GM21390 (cell line): ENCODE data around the gene CRACR2A.

Experiments
- ATAC-seq: cut with Tn5 transposase; IDR thresholded peaks from one replicate; pipeline ENCODE4 v1.9.1; 2021; ENCODE audit not compliant: unreplicated experiment

The CRACR2A gene

GRCh38 chr12:3752741-3753486 is at the start of gene CRACR2A:
CRACR2A (minus strand) TSS chr12:3753109; CDS start chr12:3696999, 56,110 bp downstream.
- ATAC-seq: peak; percentile 87

GRCh38 chr12:3797531-3798048 is 44.7 kb upstream of the CRACR2A start:
- ATAC-seq: no peak

GRCh38 chr12:3795492-3796133 is 42.7 kb upstream of the CRACR2A start:
- ATAC-seq: no peak

GRCh38 chr12:3795066-3795465 is 42.2 kb upstream of the CRACR2A start:
- ATAC-seq: no peak

- no peak for ATAC-seq
These were observed 39.8 kb upstream of the CRACR2A start for GRCh38 chr12:3792623-3793288.

- ATAC-seq: no peak
These were observed 38.5 kb upstream of the CRACR2A start for GRCh38 chr12:3791256-3791874.

GRCh38 chr12:3790642-3791041 is 37.7 kb upstream of the CRACR2A start:
- ATAC-seq: no peak

GRCh38 chr12:3789838-3790237 is 36.9 kb upstream of the CRACR2A start:
- ATAC-seq: no peak

GRCh38 chr12:3777206-3777809 is 24.4 kb upstream of the CRACR2A start:
- no peak for ATAC-seq

GRCh38 chr12:3775385-3776035 is 22.6 kb upstream of the CRACR2A start:
- ATAC-seq: no peak

- no peak for ATAC-seq
These were observed 19.5 kb upstream of the CRACR2A start for GRCh38 chr12:3772380-3772779.

GRCh38 chr12:3771853-3772252 is 18.9 kb upstream of the CRACR2A start:
- no peak for ATAC-seq

GRCh38 chr12:3770891-3771290 is 18.0 kb upstream of the CRACR2A start:
- ATAC-seq: no peak

- no peak for ATAC-seq
These were observed 16.1 kb upstream of the CRACR2A start for GRCh38 chr12:3768911-3769447.

GRCh38 chr12:3761116-3761735 is 8.3 kb upstream of the CRACR2A start:
- ATAC-seq: no peak

- ATAC-seq: no peak
These were observed 7.0 kb upstream of the CRACR2A start for GRCh38 chr12:3759878-3760277.

GRCh38 chr12:3757261-3757660 is 4.4 kb upstream of the CRACR2A start:
- no peak for ATAC-seq

GRCh38 chr12:3755898-3756297 is 3.0 kb upstream of the CRACR2A start:
- no peak for ATAC-seq

GRCh38 chr12:3753544-3754284 is 805 bp upstream of the CRACR2A start:
- ATAC-seq: no peak
